Chondrocyte (in vitro differentiated cells): ENCODE results near the gene RRM2. TPM values are rescaled to one million over a fixed set of nuclear protein-coding genes. Genes with fewer than 3 reads are reported as not detected.

Experiments
- DNase-seq: peaks from one replicate; pipeline ENCODE4 v3.0.0; 2021; ENCODE audit warnings: mixed read lengths, low spot score
- H3K27ac Mint-ChIP-seq: one replicate; pipeline ENCODE4 v1.8.0; 2021; ENCODE audit warnings: mild to moderate bottlenecking, moderate library complexity, mixed read lengths; ENCODE audit not compliant: unreplicated experiment
- H3K27me3 Mint-ChIP-seq: 2 replicates; pipeline ENCODE4 v1.8.0; 2021; ENCODE audit warnings: low read depth, mixed read lengths
- H3K36me3 Mint-ChIP-seq: 2 replicates; pipeline ENCODE4 v1.8.0; 2021; ENCODE audit warnings: low read depth, mixed read lengths
- H3K4me1 Mint-ChIP-seq: 2 replicates; pipeline ENCODE4 v1.8.0; 2021; ENCODE audit warnings: low read depth, mild to moderate bottlenecking, mixed read lengths
- H3K4me3 Mint-ChIP-seq: one replicate; pipeline ENCODE4 v1.8.0; 2021; ENCODE audit warnings: mild to moderate bottlenecking, moderate library complexity, mixed read lengths; ENCODE audit not compliant: unreplicated experiment
- H3K9me3 Mint-ChIP-seq: 2 replicates; pipeline ENCODE4 v1.8.0; 2021; ENCODE audit warnings: low read depth, mixed read lengths
- total RNA-seq: library from RNA; stranded (reverse); gene quantifications from 3 replicates; pipeline ENCODE4 v1.2.1, GENCODE V29; 2021
- TF ChIP-seq, protein P1 (sequence below): fragments of 200-600 bp; sonication (generic); IDR thresholded peaks from 2 replicates; pipeline ENCODE4 v1.5.0; 2021; ENCODE audit warnings: antibody characterized with exemption, mild to moderate bottlenecking, moderate library complexity

Gene RRM2
- total RNA-seq, 1 donor from 2014 or later: 25.7 TPM

- Mint-ChIP-seq H3K4me3 (no peak overlapping the region), H3K27ac (no peak overlapping the region), H3K9me3 (no peaks in the 10 kb centered on the region), H3K36me3 (no peaks in the 10 kb centered on the region), H3K27me3 (no peaks in the 10 kb centered on the region), H3K4me1 (peaks cover 12% of the 10 kb centered on the region)
- TF ChIP-seq, protein P1, sequence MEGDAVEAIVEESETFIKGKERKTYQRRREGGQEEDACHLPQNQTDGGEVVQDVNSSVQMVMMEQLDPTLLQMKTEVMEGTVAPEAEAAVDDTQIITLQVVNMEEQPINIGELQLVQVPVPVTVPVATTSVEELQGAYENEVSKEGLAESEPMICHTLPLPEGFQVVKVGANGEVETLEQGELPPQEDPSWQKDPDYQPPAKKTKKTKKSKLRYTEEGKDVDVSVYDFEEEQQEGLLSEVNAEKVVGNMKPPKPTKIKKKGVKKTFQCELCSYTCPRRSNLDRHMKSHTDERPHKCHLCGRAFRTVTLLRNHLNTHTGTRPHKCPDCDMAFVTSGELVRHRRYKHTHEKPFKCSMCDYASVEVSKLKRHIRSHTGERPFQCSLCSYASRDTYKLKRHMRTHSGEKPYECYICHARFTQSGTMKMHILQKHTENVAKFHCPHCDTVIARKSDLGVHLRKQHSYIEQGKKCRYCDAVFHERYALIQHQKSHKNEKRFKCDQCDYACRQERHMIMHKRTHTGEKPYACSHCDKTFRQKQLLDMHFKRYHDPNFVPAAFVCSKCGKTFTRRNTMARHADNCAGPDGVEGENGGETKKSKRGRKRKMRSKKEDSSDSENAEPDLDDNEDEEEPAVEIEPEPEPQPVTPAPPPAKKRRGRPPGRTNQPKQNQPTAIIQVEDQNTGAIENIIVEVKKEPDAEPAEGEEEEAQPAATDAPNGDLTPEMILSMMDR: no peak
- peak; percentile 72 for DNase-seq
Measured at GRCh38 chr2:10174173-10174572, 51.6 kb downstream of the RRM2 start.

DNA sequence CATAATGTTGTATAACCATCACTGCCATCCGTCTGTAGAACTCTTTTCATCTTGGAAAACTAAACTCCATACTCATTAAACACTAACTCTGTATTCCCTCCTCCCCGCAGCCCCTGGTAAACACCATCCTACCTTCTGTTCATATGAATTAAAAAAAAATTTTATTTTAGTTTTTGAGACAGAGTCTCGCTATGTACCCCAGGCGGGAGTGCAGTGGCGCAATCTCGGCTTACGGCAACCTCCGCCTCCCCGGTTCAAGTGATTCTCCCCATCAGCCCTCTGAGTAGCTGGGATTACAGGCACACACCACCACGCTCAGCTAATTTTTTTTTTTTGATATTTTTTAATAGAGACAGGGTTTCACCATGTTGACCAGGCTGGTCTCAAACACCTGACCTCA is 52.9 kb downstream of the RRM2 start:
- peaks cover 1% of the 10 kb centered on the region for H3K4me1 Mint-ChIP-seq
- H3K27me3 Mint-ChIP-seq: no peaks in the 10 kb centered on the region
- H3K36me3 Mint-ChIP-seq: no peaks in the 10 kb centered on the region
- peak; percentile 51 for DNase-seq
- no peaks in the 10 kb centered on the region for H3K9me3 Mint-ChIP-seq
- H3K4me3 Mint-ChIP-seq: no peak overlapping the region
- H3K27ac Mint-ChIP-seq: no peak overlapping the region
- TF ChIP-seq, protein P1: no peak

DNA sequence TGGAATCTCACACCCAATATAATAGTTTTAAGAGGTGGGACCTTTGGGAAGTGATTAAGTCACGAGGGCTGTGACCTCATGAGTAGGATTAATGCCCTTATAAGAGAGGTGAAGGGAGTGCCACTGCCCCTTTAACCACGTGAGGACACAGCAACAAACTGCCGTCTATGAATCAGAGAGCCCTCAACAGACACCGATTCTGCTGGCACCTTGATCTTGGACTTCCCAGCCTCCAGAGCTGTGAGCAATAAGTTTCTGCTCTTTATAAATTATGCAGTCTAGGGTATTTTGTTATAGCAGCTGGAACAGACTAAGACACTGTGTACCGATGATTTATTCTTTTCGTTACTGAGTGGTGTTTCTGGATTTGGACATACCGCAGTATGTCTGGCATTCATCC is 56.2 kb downstream of the RRM2 start:
- no peak for DNase-seq
- TF ChIP-seq, protein P1: no peak
- Mint-ChIP-seq H3K36me3 (no peaks in the 10 kb centered on the region), H3K27ac (no peak overlapping the region), H3K4me1 (no peaks in the 10 kb centered on the region), H3K9me3 (peaks cover 4% of the 10 kb centered on the region), H3K27me3 (no peaks in the 10 kb centered on the region), H3K4me3 (no peak overlapping the region)

DNA sequence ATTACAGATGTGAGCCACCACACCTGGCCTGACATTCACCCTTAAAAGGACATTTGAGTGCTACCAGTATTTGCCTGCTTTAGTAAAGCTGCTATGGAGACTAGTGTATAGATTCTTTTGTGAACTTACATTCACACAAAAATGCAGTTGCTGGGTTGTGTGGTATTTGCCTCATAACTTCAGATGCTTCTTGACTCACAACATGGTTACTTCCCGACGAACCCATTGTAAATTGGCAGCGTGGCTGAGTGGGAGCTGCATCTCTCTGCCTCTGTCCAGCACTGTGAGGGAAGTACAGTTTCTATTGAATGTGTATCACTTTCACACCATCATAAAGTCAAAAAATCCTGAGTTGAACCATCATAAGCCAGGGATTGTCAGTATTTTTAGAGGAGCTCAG is 56.9 kb downstream of the RRM2 start:
- H3K27ac Mint-ChIP-seq: no peak overlapping the region
- TF ChIP-seq, protein P1: no peak
- no peaks in the 10 kb centered on the region for H3K36me3 Mint-ChIP-seq
- DNase-seq: no peak
- peaks cover 4% of the 10 kb centered on the region for H3K9me3 Mint-ChIP-seq
- H3K4me1 Mint-ChIP-seq: no peaks in the 10 kb centered on the region
- H3K4me3 Mint-ChIP-seq: no peak overlapping the region
- no peaks in the 10 kb centered on the region for H3K27me3 Mint-ChIP-seq

- DNase-seq: peak; percentile 21
- Mint-ChIP-seq H3K27ac (no peak overlapping the region), H3K36me3 (no peaks in the 10 kb centered on the region), H3K27me3 (no peaks in the 10 kb centered on the region), H3K4me3 (no peak overlapping the region), H3K9me3 (peaks cover 4% of the 10 kb centered on the region), H3K4me1 (no peaks in the 10 kb centered on the region)
- TF ChIP-seq, protein P1: no peak
Measured at GRCh38 chr2:10180229-10180628, 57.7 kb downstream of the RRM2 start.

Other genes with a start within 250 kb of the RRM2 start
- 0.31 to 0.59 TPM (median 0.42 TPM) in 3 replicates for gene GRHL1, start 171.0 kb upstream of the RRM2 start, total RNA-seq
- 10.7 to 16.2 TPM (median 15.2 TPM) in 3 replicates for gene KLF11, start 79.2 kb upstream of the RRM2 start, total RNA-seq
- 4.9 to 7.0 TPM (median 5.4 TPM) in 3 replicates for gene CYS1, start 42.3 kb upstream of the RRM2 start, total RNA-seq
- gene HPCAL1, start 180.2 kb downstream of the RRM2 start, total RNA-seq: 18.7 to 44.0 TPM (median 19.3 TPM) in 3 replicates